ENCODE data around the gene FBXO31. TPM values are rescaled to one million over a fixed set of nuclear protein-coding genes. Genes with fewer than 3 reads are reported as not detected.

Gene FBXO31, protein sequence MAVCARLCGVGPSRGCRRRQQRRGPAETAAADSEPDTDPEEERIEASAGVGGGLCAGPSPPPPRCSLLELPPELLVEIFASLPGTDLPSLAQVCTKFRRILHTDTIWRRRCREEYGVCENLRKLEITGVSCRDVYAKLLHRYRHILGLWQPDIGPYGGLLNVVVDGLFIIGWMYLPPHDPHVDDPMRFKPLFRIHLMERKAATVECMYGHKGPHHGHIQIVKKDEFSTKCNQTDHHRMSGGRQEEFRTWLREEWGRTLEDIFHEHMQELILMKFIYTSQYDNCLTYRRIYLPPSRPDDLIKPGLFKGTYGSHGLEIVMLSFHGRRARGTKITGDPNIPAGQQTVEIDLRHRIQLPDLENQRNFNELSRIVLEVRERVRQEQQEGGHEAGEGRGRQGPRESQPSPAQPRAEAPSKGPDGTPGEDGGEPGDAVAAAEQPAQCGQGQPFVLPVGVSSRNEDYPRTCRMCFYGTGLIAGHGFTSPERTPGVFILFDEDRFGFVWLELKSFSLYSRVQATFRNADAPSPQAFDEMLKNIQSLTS
- total RNA-seq (2014; rRNA removed; shearing (Covaris generic); ENCODE audit: low replicate concordance), result 17.1 and 34.3 TPM in 2 replicates

DNA sequence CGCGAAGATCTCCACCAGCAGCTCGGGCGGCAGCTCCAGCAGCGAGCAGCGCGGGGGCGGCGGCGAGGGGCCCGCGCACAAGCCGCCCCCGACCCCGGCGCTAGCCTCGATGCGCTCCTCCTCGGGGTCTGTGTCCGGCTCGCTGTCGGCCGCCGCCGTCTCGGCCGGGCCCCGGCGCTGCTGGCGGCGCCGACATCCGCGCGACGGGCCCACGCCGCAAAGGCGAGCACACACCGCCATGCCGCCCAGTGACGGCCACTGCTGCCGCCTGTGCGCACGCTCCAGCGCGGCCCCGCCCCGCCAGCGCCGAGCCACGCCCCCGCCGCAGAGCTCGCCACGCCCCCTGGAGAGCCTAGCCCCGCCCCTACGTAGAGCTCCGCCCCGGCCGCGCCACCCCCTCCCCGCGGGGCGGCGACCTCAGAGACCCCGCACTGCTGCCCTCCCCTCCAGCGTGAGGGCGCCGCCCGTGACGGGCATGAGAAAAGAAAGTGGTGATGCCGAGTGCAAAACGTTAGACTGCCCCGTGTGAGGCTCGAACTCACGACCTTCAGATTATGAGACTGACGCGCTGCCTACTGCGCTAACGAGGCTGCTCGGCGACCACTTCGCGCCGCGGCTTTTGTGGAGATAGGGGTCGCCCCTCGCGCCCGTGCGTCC, at the start of gene FBXO31:
Gene FBXO31, minus strand, starts transcription at position 272 of the 657 bp plus-strand sequence. Its CDS starts 32 bp downstream, at position 240.
- Histone ChIP-seq H3K4me3 (ENCODE audit: low read length) (peak within 1 kb of the TSS; percentile 93), H3K4me2 (ENCODE audit: low read depth, low read length, poor library complexity, severe bottlenecking) (peak within 1 kb of the TSS; percentile 85), H2AFZ (ENCODE audit: low read length) (peak within 1 kb of the TSS; percentile 85), H3K79me2 (ENCODE audit: low read length) (peaks cover 61% of the 10 kb centered on the region), H3K9me3 (ENCODE audit: low read length) (no peaks in the 10 kb centered on the region), H3K9ac (ENCODE audit: low read length) (peak within 1 kb of the TSS; percentile 92), H3K27me3 (ENCODE audit: low read length) (no peaks in the 10 kb centered on the region), H3K27ac (ENCODE audit: low read length) (peak within 1 kb of the TSS; percentile 82), H4K20me1 (ENCODE audit: insufficient read depth, low read depth, low read length) (peaks cover 20% of the 10 kb centered on the region; the same call in 1 of the 2 replicates), H3K9me2 (replicated peaks; ENCODE audit: insufficient read depth, low read length) (no peaks in the 10 kb centered on the region), H3K4me1 (ENCODE audit: low read length) (peaks cover 49% of the 10 kb centered on the region), H3K36me3 (ENCODE audit: insufficient read depth, low read length) (no peaks in the 10 kb centered on the region)
- peak; percentile 95 for DNase-seq

DNA sequence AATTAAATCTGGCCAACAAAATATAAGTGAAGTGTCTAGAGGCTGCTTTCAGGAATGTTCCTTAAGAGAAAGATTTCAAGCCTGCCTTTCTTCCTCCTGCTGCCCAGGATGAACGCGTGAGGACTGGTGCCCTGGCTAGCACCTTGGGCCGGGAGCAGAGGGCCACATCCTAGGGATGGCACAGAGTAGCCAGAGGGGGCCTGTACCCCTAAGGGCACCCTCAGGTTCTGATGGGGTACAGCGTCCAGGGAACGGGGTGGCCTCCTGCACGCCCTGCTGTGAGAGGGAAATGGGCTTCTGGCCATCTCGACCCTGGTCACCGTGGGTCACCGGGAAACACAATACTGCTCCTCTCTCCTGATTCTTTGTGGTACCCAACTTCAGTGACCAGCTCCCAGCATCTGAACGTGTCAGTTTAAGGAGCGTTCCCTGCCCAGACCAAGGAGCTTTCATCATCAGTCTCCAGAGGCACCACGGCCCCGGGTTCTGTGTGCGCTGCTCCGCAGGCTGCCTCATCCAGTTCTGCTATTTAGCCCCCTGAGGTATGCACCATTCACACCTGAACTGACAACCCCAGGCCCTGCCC, 48.8 kb upstream of the FBXO31 start:
- Histone ChIP-seq H2AFZ (ENCODE audit: low read length) (no peak overlapping the region), H3K9me3 (ENCODE audit: low read length) (no peaks in the 10 kb centered on the region), H3K9me2 (replicated peaks; ENCODE audit: insufficient read depth, low read length) (no peaks in the 10 kb centered on the region), H3K4me1 (ENCODE audit: low read length) (no peaks in the 10 kb centered on the region), H3K4me2 (ENCODE audit: low read depth, low read length, poor library complexity, severe bottlenecking) (no peak overlapping the region), H3K36me3 (ENCODE audit: insufficient read depth, low read length) (no peaks in the 10 kb centered on the region), H4K20me1 (ENCODE audit: insufficient read depth, low read depth, low read length) (no peaks in the 10 kb centered on the region), H3K9ac (ENCODE audit: low read length) (no peak overlapping the region), H3K4me3 (ENCODE audit: low read length) (no peak overlapping the region), H3K27me3 (ENCODE audit: low read length) (no peaks in the 10 kb centered on the region), H3K27ac (ENCODE audit: low read length) (no peak overlapping the region), H3K79me2 (ENCODE audit: low read length) (no peaks in the 10 kb centered on the region)
- no peak for DNase-seq

DNA sequence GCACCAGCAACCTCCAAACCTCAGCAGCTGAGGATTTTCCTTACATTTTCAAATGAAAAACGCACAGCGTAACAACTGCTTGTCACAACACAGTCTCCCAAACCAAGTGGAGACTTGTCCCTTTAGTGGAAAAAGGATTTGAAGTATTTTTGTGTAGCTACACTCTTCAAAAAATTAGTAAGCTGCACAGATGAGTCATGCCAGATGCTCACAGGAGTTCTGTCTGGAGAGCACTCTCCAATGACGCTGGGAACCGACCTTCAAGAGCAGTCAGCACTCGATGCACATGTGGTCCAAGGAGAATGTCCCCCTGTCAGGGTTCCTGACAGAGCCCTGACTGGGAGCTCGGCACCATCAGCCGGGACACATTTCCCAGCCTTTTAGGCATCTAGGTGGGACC, 48.4 kb upstream of the FBXO31 start:
- Histone ChIP-seq H3K4me1 (ENCODE audit: low read length) (no peaks in the 10 kb centered on the region), H3K4me3 (ENCODE audit: low read length) (no peak overlapping the region), H3K36me3 (ENCODE audit: insufficient read depth, low read length) (no peaks in the 10 kb centered on the region), H3K9me3 (ENCODE audit: low read length) (no peaks in the 10 kb centered on the region), H2AFZ (ENCODE audit: low read length) (no peak overlapping the region), H3K27me3 (ENCODE audit: low read length) (no peaks in the 10 kb centered on the region), H3K9ac (ENCODE audit: low read length) (no peak overlapping the region), H3K4me2 (ENCODE audit: low read depth, low read length, poor library complexity, severe bottlenecking) (no peak overlapping the region), H4K20me1 (ENCODE audit: insufficient read depth, low read depth, low read length) (no peaks in the 10 kb centered on the region), H3K27ac (ENCODE audit: low read length) (no peak overlapping the region), H3K9me2 (replicated peaks; ENCODE audit: insufficient read depth, low read length) (no peaks in the 10 kb centered on the region), H3K79me2 (ENCODE audit: low read length) (no peaks in the 10 kb centered on the region)
- no peak for DNase-seq

DNA sequence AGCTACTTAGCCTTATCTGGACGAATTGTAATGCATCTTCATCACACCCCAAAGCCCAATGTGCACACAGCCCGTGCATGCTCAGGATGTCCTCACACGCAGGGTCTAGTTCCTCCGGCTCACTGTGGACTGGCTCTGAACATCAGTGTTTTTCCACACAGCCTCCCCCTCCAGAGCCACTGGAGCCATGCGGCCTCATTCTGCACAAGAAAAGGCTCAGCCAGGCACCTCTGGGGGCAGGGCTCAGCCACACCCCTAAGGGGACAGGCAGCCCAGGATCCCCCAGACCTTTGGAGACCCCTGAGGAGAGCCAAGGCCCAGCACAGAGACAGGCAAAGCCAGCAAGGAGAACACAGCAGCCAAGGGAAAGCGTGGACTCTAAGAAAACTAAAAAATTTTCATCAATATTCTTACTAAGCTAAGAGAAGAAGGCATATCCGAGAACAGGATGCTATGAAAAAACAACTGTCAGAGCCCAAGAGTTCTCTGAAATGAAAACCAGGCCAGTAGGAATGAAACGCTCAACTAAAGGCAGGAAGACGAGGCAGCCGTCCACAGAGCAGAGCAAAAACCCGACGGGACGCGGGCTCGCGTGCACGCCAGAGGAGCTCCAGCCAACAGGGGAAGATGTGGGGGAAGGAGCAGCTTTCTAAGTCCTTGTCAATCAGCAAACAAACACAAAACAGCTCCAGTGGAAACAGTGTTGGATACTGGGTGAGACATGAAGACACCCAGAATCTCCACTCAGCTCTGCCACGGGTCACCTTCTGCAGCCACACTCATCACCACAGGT, 43.0 kb upstream of the FBXO31 start:
- Histone ChIP-seq H3K79me2 (ENCODE audit: low read length) (no peaks in the 10 kb centered on the region), H3K4me3 (ENCODE audit: low read length) (no peak overlapping the region), H3K27me3 (ENCODE audit: low read length) (no peaks in the 10 kb centered on the region), H3K9ac (ENCODE audit: low read length) (no peak overlapping the region), H2AFZ (ENCODE audit: low read length) (no peak overlapping the region), H3K4me1 (ENCODE audit: low read length) (no peaks in the 10 kb centered on the region), H3K9me2 (replicated peaks; ENCODE audit: insufficient read depth, low read length) (no peaks in the 10 kb centered on the region), H3K27ac (ENCODE audit: low read length) (no peak overlapping the region), H4K20me1 (ENCODE audit: insufficient read depth, low read depth, low read length) (no peaks in the 10 kb centered on the region), H3K9me3 (ENCODE audit: low read length) (no peaks in the 10 kb centered on the region), H3K36me3 (ENCODE audit: insufficient read depth, low read length) (no peaks in the 10 kb centered on the region), H3K4me2 (ENCODE audit: low read depth, low read length, poor library complexity, severe bottlenecking) (no peak overlapping the region)
- no peak for DNase-seq

DNA sequence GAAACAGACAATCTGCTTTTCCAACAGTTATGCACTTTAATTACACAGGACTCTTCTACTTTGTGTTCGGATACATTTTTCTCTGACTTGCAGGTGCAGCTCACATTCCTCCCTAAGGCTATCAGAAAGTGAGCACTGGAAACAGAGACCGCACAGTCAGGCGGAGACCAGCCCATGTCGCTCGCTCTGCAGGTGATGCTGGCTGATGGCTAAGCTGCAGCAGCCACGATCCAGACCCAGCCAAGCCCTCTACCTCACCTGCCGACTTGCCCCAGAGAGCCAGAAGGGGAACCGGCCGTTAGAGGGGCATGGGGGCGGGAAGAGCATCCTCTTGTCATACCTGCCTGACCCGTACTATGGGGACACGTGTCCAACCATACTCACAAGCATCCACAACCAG, 42.4 kb upstream of the FBXO31 start:
- H3K4me2 ChIP-seq (ENCODE audit: low read depth, low read length, poor library complexity, severe bottlenecking), result no peak overlapping the region
- H3K27ac ChIP-seq (ENCODE audit: low read length), result no peak overlapping the region
- H3K4me3 ChIP-seq (ENCODE audit: low read length), result no peak overlapping the region
- no peaks in the 10 kb centered on the region for H3K4me1 ChIP-seq (ENCODE audit: low read length)
- no peaks in the 10 kb centered on the region for H3K9me3 ChIP-seq (ENCODE audit: low read length)
- H3K9ac ChIP-seq (ENCODE audit: low read length), result no peak overlapping the region
- no peaks in the 10 kb centered on the region for H3K9me2 ChIP-seq (replicated peaks; ENCODE audit: insufficient read depth, low read length)
- no peak for DNase-seq
- H2AFZ ChIP-seq (ENCODE audit: low read length), result no peak overlapping the region
- no peaks in the 10 kb centered on the region for H3K36me3 ChIP-seq (ENCODE audit: insufficient read depth, low read length)
- no peaks in the 10 kb centered on the region for H3K27me3 ChIP-seq (ENCODE audit: low read length)
- H3K79me2 ChIP-seq (ENCODE audit: low read length), result no peaks in the 10 kb centered on the region
- no peaks in the 10 kb centered on the region for H4K20me1 ChIP-seq (ENCODE audit: insufficient read depth, low read depth, low read length)

DNA sequence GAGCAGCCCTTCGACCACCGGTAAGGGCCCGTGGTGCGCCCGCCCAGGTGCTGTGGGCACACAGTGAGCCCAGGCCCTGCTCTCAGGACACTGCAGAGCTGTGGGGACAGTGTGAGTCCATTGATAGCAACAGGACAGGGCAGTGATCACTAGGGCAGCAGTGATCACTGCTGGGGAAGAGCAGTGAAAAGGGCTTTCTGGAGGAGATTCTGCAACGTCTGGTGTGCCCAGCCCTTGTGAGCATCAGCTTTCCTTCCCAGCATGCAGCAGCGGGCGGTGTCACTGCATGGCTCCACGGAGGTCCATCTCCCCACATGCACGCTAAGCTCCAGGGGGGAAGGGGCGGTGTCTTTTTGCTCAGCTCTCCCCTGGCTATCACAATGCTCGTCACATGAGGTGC, 40.7 kb upstream of the FBXO31 start:
- Histone ChIP-seq H3K4me2 (ENCODE audit: low read depth, low read length, poor library complexity, severe bottlenecking) (no peak overlapping the region), H3K36me3 (ENCODE audit: insufficient read depth, low read length) (no peaks in the 10 kb centered on the region), H4K20me1 (ENCODE audit: insufficient read depth, low read depth, low read length) (no peaks in the 10 kb centered on the region)

DNA sequence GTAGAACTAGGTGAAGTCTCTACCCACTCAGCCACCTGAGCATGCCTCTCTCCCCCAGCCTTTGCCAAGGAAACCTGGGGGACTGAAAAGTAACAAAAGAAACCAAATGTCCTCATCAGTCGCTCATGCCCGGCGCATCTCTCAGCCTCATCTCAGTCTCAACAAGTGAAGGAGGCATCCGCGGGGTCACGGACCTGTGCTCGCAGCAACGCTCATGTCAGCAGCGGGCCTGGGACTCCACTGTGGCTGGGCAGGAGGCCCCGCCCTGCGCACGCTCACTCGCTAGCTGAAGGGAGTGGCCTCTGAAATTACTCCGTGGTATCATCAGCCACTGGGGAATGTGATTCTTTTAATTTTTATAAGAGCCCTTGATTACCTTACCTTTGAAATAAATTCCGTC, 39.9 kb upstream of the FBXO31 start:
- Histone ChIP-seq H3K27me3 (ENCODE audit: low read length) (no peaks in the 10 kb centered on the region), H3K79me2 (ENCODE audit: low read length) (no peaks in the 10 kb centered on the region), H3K9me2 (replicated peaks; ENCODE audit: insufficient read depth, low read length) (no peaks in the 10 kb centered on the region), H3K9ac (ENCODE audit: low read length) (no peak overlapping the region), H3K4me2 (ENCODE audit: low read depth, low read length, poor library complexity, severe bottlenecking) (no peak overlapping the region), H3K36me3 (ENCODE audit: insufficient read depth, low read length) (no peaks in the 10 kb centered on the region), H2AFZ (ENCODE audit: low read length) (no peak overlapping the region), H3K4me3 (ENCODE audit: low read length) (no peak overlapping the region), H4K20me1 (ENCODE audit: insufficient read depth, low read depth, low read length) (no peaks in the 10 kb centered on the region), H3K9me3 (ENCODE audit: low read length) (no peaks in the 10 kb centered on the region), H3K4me1 (ENCODE audit: low read length) (no peaks in the 10 kb centered on the region), H3K27ac (ENCODE audit: low read length) (no peak overlapping the region)
- no peak for DNase-seq

More for the DNA sequence above, 40.7 kb upstream of the FBXO31 start:
- no peaks in the 10 kb centered on the region for H3K9me2 ChIP-seq (replicated peaks; ENCODE audit: insufficient read depth, low read length)
- no peak for DNase-seq
- no peak overlapping the region for H3K9ac ChIP-seq (ENCODE audit: low read length)
- H3K27me3 ChIP-seq (ENCODE audit: low read length), result no peaks in the 10 kb centered on the region
- H3K79me2 ChIP-seq (ENCODE audit: low read length), result no peaks in the 10 kb centered on the region
- H2AFZ ChIP-seq (ENCODE audit: low read length), result no peak overlapping the region
- no peak overlapping the region for H3K27ac ChIP-seq (ENCODE audit: low read length)
- no peak overlapping the region for H3K4me3 ChIP-seq (ENCODE audit: low read length)
- H3K4me1 ChIP-seq (ENCODE audit: low read length), result no peaks in the 10 kb centered on the region
- no peaks in the 10 kb centered on the region for H3K9me3 ChIP-seq (ENCODE audit: low read length)

All from Karpas-422 (cell line).